HG02678 (cell line): Measurements from ENCODE around the gene NOTCH4.

Experiments used
- ATAC-seq: cut with Tn5 transposase; IDR thresholded peaks from one replicate; pipeline ENCODE4 v1.9.1; 2021; ENCODE audit warnings: mild to moderate bottlenecking, moderate library complexity; ENCODE audit not compliant: unreplicated experiment

Gene NOTCH4

DNA sequence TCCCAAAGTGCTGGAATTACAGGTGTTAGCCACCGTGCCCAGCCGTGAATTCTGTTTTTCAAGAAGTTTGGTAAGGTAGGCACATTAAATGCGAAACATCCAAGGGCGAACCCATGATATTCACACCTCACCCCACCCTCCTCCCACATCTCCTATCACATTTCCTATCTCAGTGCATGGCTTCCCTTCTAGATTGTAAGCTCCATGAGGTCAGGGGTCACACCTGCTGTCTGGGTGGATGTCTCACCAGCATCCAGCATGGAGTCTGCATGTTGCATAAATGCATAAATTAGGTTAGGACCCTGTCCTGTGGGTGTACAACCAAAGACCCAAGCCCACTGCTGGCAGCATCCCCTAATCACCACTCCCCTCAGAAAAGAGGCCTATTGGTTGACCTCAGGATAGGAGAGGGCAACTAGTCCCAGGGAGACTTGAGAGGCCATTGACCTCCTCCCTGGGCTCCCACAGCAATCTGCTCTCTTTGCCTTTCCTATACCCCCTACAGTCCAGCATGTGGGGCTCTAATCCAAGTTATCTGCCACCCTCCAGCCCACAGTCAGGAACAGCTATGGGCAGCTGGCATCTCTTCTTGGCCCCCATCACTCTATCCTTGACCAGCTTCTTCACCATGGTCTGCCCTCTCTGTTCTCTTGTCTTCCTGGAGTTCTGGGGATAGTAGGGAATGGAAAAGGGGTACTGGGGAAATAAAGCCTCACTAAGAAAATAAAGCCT lies 76.3 kb downstream of the NOTCH4 start:
- no peak for ATAC-seq

DNA sequence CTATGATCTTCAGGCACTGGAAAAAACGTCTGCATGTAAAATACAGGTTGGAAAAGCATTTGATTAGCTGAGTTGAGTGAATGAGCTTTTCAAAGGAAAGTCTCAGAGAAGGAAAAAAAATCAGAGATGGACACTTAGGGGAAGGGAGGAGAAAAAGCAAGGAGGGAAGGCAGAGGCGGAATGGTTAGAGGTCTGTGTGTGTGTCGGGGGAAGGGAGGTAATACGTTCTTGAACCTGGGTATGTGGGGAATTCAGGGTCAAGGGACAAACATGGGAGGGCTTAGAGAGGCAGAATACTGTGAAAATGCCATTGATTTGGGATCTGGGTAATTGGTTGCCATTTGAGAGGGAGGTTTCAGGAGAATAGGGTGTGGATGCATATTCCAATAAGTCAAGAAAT lies 77.2 kb downstream of the NOTCH4 start:
- ATAC-seq, result no peak

DNA sequence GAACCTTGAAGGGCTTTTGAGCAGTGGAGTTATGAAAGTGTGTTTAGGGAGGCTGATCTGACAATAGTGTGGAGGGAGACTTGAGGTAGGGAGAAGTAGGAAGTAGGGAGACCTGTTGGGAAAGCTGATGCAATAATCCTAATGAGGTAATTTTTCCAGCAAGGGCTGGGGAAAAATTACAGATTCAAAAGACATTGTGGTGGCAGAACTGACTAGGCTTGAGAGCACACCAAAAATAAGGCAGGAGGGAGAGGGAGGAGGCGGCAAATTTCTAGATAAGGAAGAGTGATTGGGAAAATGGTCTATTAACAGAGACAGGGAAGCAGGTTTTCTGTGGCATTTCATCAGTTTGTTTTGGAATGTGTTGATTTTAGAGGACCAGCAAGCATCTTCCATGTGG lies 77.6 kb downstream of the NOTCH4 start:
- ATAC-seq, result no peak
